ENCODE results near the gene ADGRD1. TPM values are rescaled to one million over a fixed set of nuclear protein-coding genes. Genes with fewer than 3 reads are reported as not detected.

ADGRD1 gene
- total and polyA plus RNA-seq, 2 donors, result 0.94 to 2.1 TPM

DNA sequence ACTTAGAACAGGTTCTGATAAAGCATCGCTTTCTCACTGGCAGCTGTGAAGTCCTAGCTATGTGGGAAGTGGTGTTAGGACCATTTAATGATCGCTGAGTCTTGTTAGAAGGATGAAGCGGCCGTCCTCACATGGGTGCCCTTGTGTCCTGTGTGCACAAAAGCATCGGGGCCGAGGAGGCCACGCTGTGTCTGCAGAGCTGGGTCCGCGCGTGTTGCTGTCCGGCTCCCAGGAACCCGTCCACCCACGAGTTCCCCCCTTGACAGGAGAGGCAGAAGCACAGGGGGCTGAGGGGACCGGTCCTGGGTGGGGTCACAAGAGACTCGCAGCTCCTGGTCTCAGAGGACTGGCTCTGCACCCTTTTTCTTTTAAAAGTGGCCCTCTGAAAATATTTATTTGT, 90.4 kb downstream of the ADGRD1 start:
- Histone ChIP-seq H3K4me3 (ENCODE audit: low read length in 2 of 2) (no peak overlapping the region), H3K27ac (ENCODE audit: low read depth in 1 of 2, low read length in 1 of 2) (no peak overlapping the region), H3K4me1 (ENCODE audit: control insufficient read depth in 2 of 2, insufficient read depth in 2 of 2, low read length in 2 of 2) (no peaks in the 10 kb centered on the region), H3K9me3 (ENCODE audit: control insufficient read depth in 2 of 2, insufficient read depth in 1 of 2, low read length in 1 of 2) (no peaks in the 10 kb centered on the region), H3K36me3 (ENCODE audit: control insufficient read depth in 2 of 2, insufficient read depth in 2 of 2, low read length in 1 of 2) (no peaks in the 10 kb centered on the region), H3K27me3 (ENCODE audit: control insufficient read depth in 2 of 2, insufficient read depth in 1 of 2, low read length in 1 of 2) (no peaks in the 10 kb centered on the region)
- WGBS, result 93% methylated on average over 15 of the region's 15 CpGs
- no peak for DNase-seq (ENCODE audit: low read depth in 6 of 9, low spot score in 9 of 9)

DNA sequence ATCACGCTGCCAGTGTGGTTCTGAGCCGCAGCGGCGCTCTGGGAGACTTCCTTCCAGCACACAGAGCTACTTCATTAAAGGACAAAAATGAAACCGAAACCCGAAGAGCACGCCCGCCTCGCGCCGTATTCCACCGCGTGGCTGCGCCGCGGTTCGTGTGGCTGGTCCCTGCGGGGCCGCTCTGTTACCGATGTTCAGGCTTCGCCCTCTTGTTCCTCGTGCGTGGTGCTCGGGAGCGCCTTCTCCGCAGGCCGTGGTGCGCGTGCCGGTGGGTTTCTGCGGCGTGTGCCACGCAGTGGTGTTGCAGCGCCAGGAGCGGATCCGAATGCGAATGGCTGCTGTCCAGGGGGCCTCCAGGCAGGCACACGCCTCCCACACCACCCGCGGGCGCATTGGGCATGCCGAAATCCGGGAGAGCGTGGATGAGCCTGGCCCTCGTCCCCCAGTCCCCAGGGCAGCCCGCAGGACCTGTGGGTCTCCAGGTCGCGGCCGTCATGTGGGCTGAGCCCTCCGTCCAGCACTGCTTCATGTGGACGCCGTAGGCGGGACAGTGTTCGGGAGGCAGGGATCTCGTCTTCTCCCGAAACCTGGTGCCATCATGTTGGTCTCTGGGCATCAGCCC, 91.2 kb downstream of the ADGRD1 start:
- DNase-seq (ENCODE audit: low read depth in 6 of 9, low spot score in 9 of 9), result no peak

GRCh38 chr12:131045705-131046460, 92.2 kb downstream of the ADGRD1 start:
- no peak overlapping the region for H3K27ac ChIP-seq (ENCODE audit: low read depth in 1 of 2, low read length in 1 of 2)
- H3K36me3 ChIP-seq (ENCODE audit: control insufficient read depth in 2 of 2, insufficient read depth in 2 of 2, low read length in 1 of 2), result no peaks in the 10 kb centered on the region
- no peak overlapping the region for H3K4me3 ChIP-seq (ENCODE audit: low read length in 2 of 2)
- 97% methylated on average over 13 of the region's 13 CpGs for WGBS
- H3K9me3 ChIP-seq (ENCODE audit: control insufficient read depth in 2 of 2, insufficient read depth in 1 of 2, low read length in 1 of 2), result no peaks in the 10 kb centered on the region
- no peaks in the 10 kb centered on the region for H3K27me3 ChIP-seq (ENCODE audit: control insufficient read depth in 2 of 2, insufficient read depth in 1 of 2, low read length in 1 of 2)
- DNase-seq (ENCODE audit: low read depth in 6 of 9, low spot score in 9 of 9), result no peak
- no peaks in the 10 kb centered on the region for H3K4me1 ChIP-seq (ENCODE audit: control insufficient read depth in 2 of 2, insufficient read depth in 2 of 2, low read length in 2 of 2)

More for the DNA sequence above, 91.2 kb downstream of the ADGRD1 start:
- H3K27ac ChIP-seq (ENCODE audit: low read depth in 1 of 2, low read length in 1 of 2), result no peak overlapping the region
- WGBS, result 96% methylated on average over 56 of the region's 56 CpGs
- H3K36me3 ChIP-seq (ENCODE audit: control insufficient read depth in 2 of 2, insufficient read depth in 2 of 2, low read length in 1 of 2), result no peaks in the 10 kb centered on the region
- H3K4me1 ChIP-seq (ENCODE audit: control insufficient read depth in 2 of 2, insufficient read depth in 2 of 2, low read length in 2 of 2), result no peaks in the 10 kb centered on the region
- no peak overlapping the region for H3K4me3 ChIP-seq (ENCODE audit: low read length in 2 of 2)
- no peaks in the 10 kb centered on the region for H3K27me3 ChIP-seq (ENCODE audit: control insufficient read depth in 2 of 2, insufficient read depth in 1 of 2, low read length in 1 of 2)
- no peaks in the 10 kb centered on the region for H3K9me3 ChIP-seq (ENCODE audit: control insufficient read depth in 2 of 2, insufficient read depth in 1 of 2, low read length in 1 of 2)

GRCh38 chr12:131046813-131047788, 93.4 kb downstream of the ADGRD1 start:
- 75% methylated on average over 19 of the region's 19 CpGs for WGBS
- H3K9me3 ChIP-seq (ENCODE audit: control insufficient read depth in 2 of 2, insufficient read depth in 1 of 2, low read length in 1 of 2), result no peaks in the 10 kb centered on the region
- no peak for DNase-seq (ENCODE audit: low read depth in 6 of 9, low spot score in 9 of 9)
- H3K4me3 ChIP-seq (ENCODE audit: low read length in 2 of 2), result no peak overlapping the region
- H3K27ac ChIP-seq (ENCODE audit: low read depth in 1 of 2, low read length in 1 of 2), result no peak overlapping the region
- H3K36me3 ChIP-seq (ENCODE audit: control insufficient read depth in 2 of 2, insufficient read depth in 2 of 2, low read length in 1 of 2), result no peaks in the 10 kb centered on the region
- no peaks in the 10 kb centered on the region for H3K4me1 ChIP-seq (ENCODE audit: control insufficient read depth in 2 of 2, insufficient read depth in 2 of 2, low read length in 2 of 2)
- no peaks in the 10 kb centered on the region for H3K27me3 ChIP-seq (ENCODE audit: control insufficient read depth in 2 of 2, insufficient read depth in 1 of 2, low read length in 1 of 2)

- Histone ChIP-seq H3K9me3 (ENCODE audit: control insufficient read depth in 2 of 2, insufficient read depth in 1 of 2, low read length in 1 of 2) (no peaks in the 10 kb centered on the region), H3K4me3 (ENCODE audit: low read length in 2 of 2) (no peak overlapping the region), H3K4me1 (ENCODE audit: control insufficient read depth in 2 of 2, insufficient read depth in 2 of 2, low read length in 2 of 2) (no peaks in the 10 kb centered on the region), H3K36me3 (ENCODE audit: control insufficient read depth in 2 of 2, insufficient read depth in 2 of 2, low read length in 1 of 2) (no peaks in the 10 kb centered on the region), H3K27me3 (ENCODE audit: control insufficient read depth in 2 of 2, insufficient read depth in 1 of 2, low read length in 1 of 2) (no peaks in the 10 kb centered on the region), H3K27ac (ENCODE audit: low read depth in 1 of 2, low read length in 1 of 2) (no peak overlapping the region)
- 74% methylated on average over 24 of the region's 24 CpGs for WGBS
- no peak for DNase-seq (ENCODE audit: low read depth in 6 of 9, low spot score in 9 of 9)
These were observed 94.3 kb downstream of the ADGRD1 start for GRCh38 chr12:131047789-131048610.

GRCh38 chr12:131048611-131048990, 94.9 kb downstream of the ADGRD1 start:
- no peak overlapping the region for H3K27ac ChIP-seq (ENCODE audit: low read depth in 1 of 2, low read length in 1 of 2)
- H3K27me3 ChIP-seq (ENCODE audit: control insufficient read depth in 2 of 2, insufficient read depth in 1 of 2, low read length in 1 of 2), result no peaks in the 10 kb centered on the region
- no peak for DNase-seq (ENCODE audit: low read depth in 6 of 9, low spot score in 9 of 9)
- no peaks in the 10 kb centered on the region for H3K9me3 ChIP-seq (ENCODE audit: control insufficient read depth in 2 of 2, insufficient read depth in 1 of 2, low read length in 1 of 2)
- WGBS, result 82% methylated on average over 6 of the region's 6 CpGs
- no peak overlapping the region for H3K4me3 ChIP-seq (ENCODE audit: low read length in 2 of 2)
- H3K4me1 ChIP-seq (ENCODE audit: control insufficient read depth in 2 of 2, insufficient read depth in 2 of 2, low read length in 2 of 2), result no peaks in the 10 kb centered on the region
- no peaks in the 10 kb centered on the region for H3K36me3 ChIP-seq (ENCODE audit: control insufficient read depth in 2 of 2, insufficient read depth in 2 of 2, low read length in 1 of 2)

DNA sequence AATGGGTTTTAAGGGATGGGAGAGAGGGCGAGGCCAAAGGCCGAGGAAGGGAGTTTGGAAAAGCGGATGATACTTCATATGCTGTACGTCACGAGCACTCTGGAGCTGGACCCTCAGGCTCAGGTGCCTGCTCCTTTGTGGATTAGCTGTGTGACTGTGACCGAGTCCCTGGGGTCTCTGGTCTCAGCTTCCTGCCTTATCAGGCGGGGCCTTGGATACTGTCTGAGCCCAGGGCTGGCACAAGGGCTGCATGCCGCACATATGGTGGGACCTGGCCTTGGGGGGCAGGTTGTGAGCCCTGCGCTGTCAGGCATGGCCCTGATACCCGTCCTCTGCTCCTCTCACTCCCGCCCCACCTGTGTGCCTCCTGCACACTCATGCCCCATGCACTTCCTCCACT, 95.3 kb downstream of the ADGRD1 start:
- Histone ChIP-seq H3K4me3 (ENCODE audit: low read length in 2 of 2) (no peak overlapping the region), H3K9me3 (ENCODE audit: control insufficient read depth in 2 of 2, insufficient read depth in 1 of 2, low read length in 1 of 2) (no peaks in the 10 kb centered on the region), H3K27me3 (ENCODE audit: control insufficient read depth in 2 of 2, insufficient read depth in 1 of 2, low read length in 1 of 2) (no peaks in the 10 kb centered on the region), H3K4me1 (ENCODE audit: control insufficient read depth in 2 of 2, insufficient read depth in 2 of 2, low read length in 2 of 2) (no peaks in the 10 kb centered on the region), H3K27ac (ENCODE audit: low read depth in 1 of 2, low read length in 1 of 2) (no peak overlapping the region), H3K36me3 (ENCODE audit: control insufficient read depth in 2 of 2, insufficient read depth in 2 of 2, low read length in 1 of 2) (no peaks in the 10 kb centered on the region)
- DNase-seq (ENCODE audit: low read depth in 6 of 9, low spot score in 9 of 9), result no peak
- WGBS, result 95% methylated on average over 11 of the region's 11 CpGs

DNA sequence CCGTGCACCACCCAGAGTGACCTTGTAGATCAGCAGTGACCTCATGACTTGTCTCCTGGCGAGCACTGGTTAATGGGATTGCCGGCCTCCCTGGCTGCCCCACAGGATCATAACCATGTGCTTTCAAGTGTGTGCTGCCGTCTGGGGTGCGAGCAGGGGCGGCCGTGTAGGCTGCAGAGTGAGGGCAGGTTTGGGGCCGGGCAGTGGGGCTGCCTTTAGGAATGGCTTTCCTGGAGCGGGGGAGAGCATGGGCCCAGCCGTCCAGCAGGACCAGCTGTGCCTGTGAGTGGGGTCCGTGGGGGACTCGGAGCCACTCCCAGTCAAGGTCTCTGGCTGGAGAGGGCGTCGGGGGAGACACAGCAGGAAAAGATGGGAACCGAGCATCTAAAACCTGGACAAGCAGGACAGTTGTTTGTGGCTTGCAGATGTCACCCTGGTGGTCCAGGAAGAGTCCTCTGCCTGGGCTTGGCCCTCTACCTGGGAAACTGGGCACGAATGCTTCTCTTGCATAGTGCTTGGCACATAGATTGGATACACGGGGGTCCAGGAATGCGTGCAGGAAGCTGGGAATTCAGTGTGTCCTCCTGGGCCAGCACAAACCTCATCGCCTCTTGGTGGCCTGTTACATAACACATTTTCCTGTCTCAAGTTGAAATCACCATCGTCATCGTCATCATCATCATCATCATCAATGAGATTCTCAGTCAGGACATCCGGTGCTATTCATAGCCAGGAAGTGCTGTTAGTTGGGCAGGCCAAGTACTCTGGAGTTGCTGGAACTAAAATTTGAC, 96.0 kb downstream of the ADGRD1 start:
- Histone ChIP-seq H3K27ac (ENCODE audit: low read depth in 1 of 2, low read length in 1 of 2) (no peak overlapping the region), H3K4me1 (ENCODE audit: control insufficient read depth in 2 of 2, insufficient read depth in 2 of 2, low read length in 2 of 2) (peaks cover 0 to 3% of the 10 kb centered on the region in 2 donors), H3K36me3 (ENCODE audit: control insufficient read depth in 2 of 2, insufficient read depth in 2 of 2, low read length in 1 of 2) (no peaks in the 10 kb centered on the region), H3K9me3 (ENCODE audit: control insufficient read depth in 2 of 2, insufficient read depth in 1 of 2, low read length in 1 of 2) (no peaks in the 10 kb centered on the region), H3K4me3 (ENCODE audit: low read length in 2 of 2) (no peak overlapping the region), H3K27me3 (ENCODE audit: control insufficient read depth in 2 of 2, insufficient read depth in 1 of 2, low read length in 1 of 2) (no peaks in the 10 kb centered on the region)
- no peak for DNase-seq (ENCODE audit: low read depth in 6 of 9, low spot score in 9 of 9)
- 89% methylated on average over 22 of the region's 22 CpGs for WGBS
